NCI-H510A treated with DMSO at 0.1 percent for 48 hours (cell line): Measurements from ENCODE around the gene SORCS2.

Experiments used
- DNase-seq: peaks from one replicate; lab custom pipeline; 2025; lab: John Stamatoyannopoulos, UW

SORCS2 gene

GRCh38 chr4:7186516-7187167, 5.7 kb upstream of the SORCS2 start:
- DNase-seq: no peak

- no peak for DNase-seq
Measured at GRCh38 chr4:7187168-7187535, 5.2 kb upstream of the SORCS2 start.

- DNase-seq: no peak
Measured at GRCh38 chr4:7187691-7188090, 4.6 kb upstream of the SORCS2 start.

GRCh38 chr4:7189066-7189465, 3.3 kb upstream of the SORCS2 start:
- no peak for DNase-seq

GRCh38 chr4:7189475-7190277, 2.7 kb upstream of the SORCS2 start:
- peak; percentile 28 for DNase-seq

- DNase-seq: no peak
Measured at GRCh38 chr4:7190278-7190594, 2.1 kb upstream of the SORCS2 start.

GRCh38 chr4:7190691-7191545, 1.4 kb upstream of the SORCS2 start:
- DNase-seq: no peak

- DNase-seq: no peak
Measured at GRCh38 chr4:7191546-7192251, 639 bp upstream of the SORCS2 start.

GRCh38 chr4:7193030-7193958, 956 bp downstream of the SORCS2 start:
- DNase-seq: no peak

GRCh38 chr4:7194251-7195140, 2.2 kb downstream of the SORCS2 start:
- DNase-seq: peak; percentile 66

- DNase-seq: no peak
Measured at GRCh38 chr4:7195141-7195515, 2.8 kb downstream of the SORCS2 start.

GRCh38 chr4:7195546-7196287, 3.4 kb downstream of the SORCS2 start:
- DNase-seq: no peak

- no peak for DNase-seq
Measured at GRCh38 chr4:7196288-7196651, 3.9 kb downstream of the SORCS2 start.

GRCh38 chr4:7196736-7197135, 4.4 kb downstream of the SORCS2 start:
- DNase-seq: no peak

GRCh38 chr4:7197910-7198309, 5.6 kb downstream of the SORCS2 start:
- DNase-seq: no peak

- no peak for DNase-seq
Measured at GRCh38 chr4:7198440-7199128, 6.2 kb downstream of the SORCS2 start.

GRCh38 chr4:7199129-7199725, 6.9 kb downstream of the SORCS2 start:
- no peak for DNase-seq

GRCh38 chr4:7199771-7200441, 7.6 kb downstream of the SORCS2 start:
- DNase-seq: no peak
